IMR-90 (cell line): ENCODE data around the gene CHPF.

Experiments used
- POLR2A ChIP-seq: IDR thresholded peaks from 2 replicates; pipeline ENCODE4 v1.6.1; 2012; ENCODE audit warnings: mild to moderate bottlenecking, low read depth, low read length
- RAD21 ChIP-seq: IDR thresholded peaks from 2 replicates; pipeline ENCODE4 v1.6.1; 2012; ENCODE audit warnings: low read length, improper control_type of control experiment
- TF ChIP-seq, protein P1 (sequence below): conservative IDR thresholded peaks from 2 replicates; pipeline ENCODE4 v1.5.1; 2012; ENCODE audit warnings: mild to moderate bottlenecking, low read depth, low read length, improper control_type of control experiment

DNA sequence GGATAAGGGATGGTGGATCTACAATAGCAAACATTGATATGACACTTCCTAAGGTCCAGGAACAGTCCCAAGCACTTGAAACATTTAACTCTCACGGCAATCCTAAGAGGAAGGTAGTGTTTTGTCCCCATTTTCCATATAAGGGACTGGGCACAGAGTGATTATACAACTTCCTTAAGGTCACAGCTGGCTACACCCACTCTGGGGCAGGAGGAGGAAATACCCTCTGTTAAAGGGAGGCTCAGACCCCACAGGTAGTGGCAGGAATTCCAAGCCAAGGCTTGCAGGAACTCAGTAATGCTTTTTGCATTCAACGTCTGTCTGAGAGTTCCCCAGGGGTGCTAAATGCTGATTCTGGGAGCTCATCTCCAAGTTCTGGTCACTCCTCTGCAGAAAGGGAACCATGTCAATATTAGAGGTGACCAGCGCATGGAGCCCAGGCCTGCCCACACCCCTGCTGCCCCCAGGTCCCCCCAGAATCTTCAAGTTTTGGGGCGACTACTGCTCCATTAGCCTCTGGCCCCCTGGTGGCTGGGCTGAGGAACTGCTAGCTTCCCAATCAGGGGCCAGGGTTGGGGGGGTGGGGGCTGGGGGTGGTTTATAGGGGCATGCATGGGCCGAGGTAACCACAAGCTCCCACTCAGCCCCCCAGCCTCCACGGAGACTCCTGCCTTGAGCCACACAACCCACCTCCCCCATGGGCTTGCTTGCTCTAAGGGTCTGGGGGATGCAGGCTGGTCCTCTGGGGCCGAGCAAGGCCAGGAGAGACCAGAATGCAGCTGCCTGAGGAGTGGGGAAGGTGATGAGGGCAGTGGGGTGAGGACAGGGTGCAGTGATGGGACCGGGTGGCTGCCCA lies 16.7 kb upstream of the CHPF start:
- TF ChIP-seq POLR2A (no peak), RAD21 (no peak)
- TF ChIP-seq, protein P1, sequence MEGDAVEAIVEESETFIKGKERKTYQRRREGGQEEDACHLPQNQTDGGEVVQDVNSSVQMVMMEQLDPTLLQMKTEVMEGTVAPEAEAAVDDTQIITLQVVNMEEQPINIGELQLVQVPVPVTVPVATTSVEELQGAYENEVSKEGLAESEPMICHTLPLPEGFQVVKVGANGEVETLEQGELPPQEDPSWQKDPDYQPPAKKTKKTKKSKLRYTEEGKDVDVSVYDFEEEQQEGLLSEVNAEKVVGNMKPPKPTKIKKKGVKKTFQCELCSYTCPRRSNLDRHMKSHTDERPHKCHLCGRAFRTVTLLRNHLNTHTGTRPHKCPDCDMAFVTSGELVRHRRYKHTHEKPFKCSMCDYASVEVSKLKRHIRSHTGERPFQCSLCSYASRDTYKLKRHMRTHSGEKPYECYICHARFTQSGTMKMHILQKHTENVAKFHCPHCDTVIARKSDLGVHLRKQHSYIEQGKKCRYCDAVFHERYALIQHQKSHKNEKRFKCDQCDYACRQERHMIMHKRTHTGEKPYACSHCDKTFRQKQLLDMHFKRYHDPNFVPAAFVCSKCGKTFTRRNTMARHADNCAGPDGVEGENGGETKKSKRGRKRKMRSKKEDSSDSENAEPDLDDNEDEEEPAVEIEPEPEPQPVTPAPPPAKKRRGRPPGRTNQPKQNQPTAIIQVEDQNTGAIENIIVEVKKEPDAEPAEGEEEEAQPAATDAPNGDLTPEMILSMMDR: peak; percentile 39
